Hepatocyte (in vitro differentiated cells): ENCODE results near the gene ZPBP2. TPM values are rescaled to one million over a fixed set of nuclear protein-coding genes. Genes with fewer than 3 reads are reported as not detected.

Source experiments
- DNase-seq: peaks from one replicate; pipeline ENCODE4 v3.0.0-alpha.2; 2016; ENCODE audit warnings: low spot score
- H2AFZ ChIP-seq: fragments of 200-600 bp; sonication (generic); 2 replicates; pipeline ENCODE4 v1.6.0; 2016; ENCODE audit warnings: antibody characterized with exemption, mild to moderate bottlenecking
- H3K27ac ChIP-seq: fragments of 200-600 bp; sonication (generic); 2 replicates; pipeline ENCODE4 v1.5.1; 2016; ENCODE audit warnings: mild to moderate bottlenecking
- H3K27me3 ChIP-seq: fragments of 200-600 bp; sonication (generic); 2 replicates; pipeline ENCODE4 v1.6.1; 2016
- H3K36me3 ChIP-seq: fragments of 200-600 bp; sonication (generic); replicated peaks from 2 replicates; pipeline ENCODE4 v1.5.1; 2016; ENCODE audit warnings: low read depth; ENCODE audit not compliant: insufficient read depth
- H3K4me1 ChIP-seq: fragments of 200-600 bp; sonication (generic); 2 replicates; pipeline ENCODE4 v1.5.1; 2016; ENCODE audit warnings: mild to moderate bottlenecking, moderate library complexity; ENCODE audit not compliant: insufficient read depth
- H3K4me2 ChIP-seq: fragments of 200-600 bp; sonication (generic); 2 replicates; pipeline ENCODE4 v1.6.0; 2016
- H3K4me3 ChIP-seq: fragments of 200-600 bp; sonication (generic); 2 replicates; pipeline ENCODE4 v1.5.1; 2016; ENCODE audit warnings: mild to moderate bottlenecking
- H3K79me2 ChIP-seq: fragments of 200-600 bp; sonication (generic); 2 replicates; pipeline ENCODE4 v1.6.0; 2017; ENCODE audit warnings: mild to moderate bottlenecking
- H3K9me2 ChIP-seq: fragments of 200-600 bp; sonication (generic); replicated peaks from 2 replicates; pipeline ENCODE4 v1.6.0; 2017; ENCODE audit warnings: mild to moderate bottlenecking; ENCODE audit not compliant: insufficient read depth
- H3K9me3 ChIP-seq: fragments of 200-600 bp; sonication (generic); 2 replicates; pipeline ENCODE4 v1.5.1; 2016; ENCODE audit warnings: low read depth, mild to moderate bottlenecking
- H4K20me1 ChIP-seq: fragments of 200-600 bp; sonication (generic); 2 replicates; pipeline ENCODE4 v1.6.0; 2016; ENCODE audit warnings: mild to moderate bottlenecking; ENCODE audit not compliant: insufficient read depth, poor library complexity, severe bottlenecking
- EZH2 ChIP-seq: fragments of 200-600 bp; sonication (generic); IDR thresholded peaks from 2 replicates; pipeline ENCODE4 v1.6.1; 2016; ENCODE audit warnings: antibody characterized with exemption, mild to moderate bottlenecking, borderline replicate concordance
- EZH2phosphoT487 ChIP-seq: fragments of 200-600 bp; sonication (generic); IDR thresholded peaks from one replicate; pipeline ENCODE4 v1.6.1; 2018; ENCODE audit warnings: antibody characterized with exemption, mild to moderate bottlenecking, low read depth, moderate library complexity; ENCODE audit not compliant: unreplicated experiment, severe bottlenecking
- WGBS: methylation state at CpG from one replicate; pipeline ENCODE4 v1.1.6; 2016; ENCODE audit warnings: low lambda C conversion rate; ENCODE audit errors: missing lambda C conversion rate; 5-methylcytosine and 5-hydroxymethylcytosine counted together
- polyA plus RNA-seq: library from polyadenylated mRNA; unstranded; fragments of >200 nt; fragmentation: Nextera tagmentation; extraction: Ambion mirVana; gene quantifications from 2 replicates; pipeline ENCODE4 v1.2.1, GENCODE V29; 2016
- total RNA-seq: library from RNA; depleted of rRNA; stranded (reverse); fragments of >200 nt; gene quantifications from 2 replicates; pipeline ENCODE4 v1.2.3, GENCODE V29; 2014
- TF ChIP-seq, protein P1 (sequence below): fragments of 200-600 bp; sonication (generic); IDR thresholded peaks from 2 replicates; pipeline ENCODE4 v1.5.1; 2016; ENCODE audit warnings: antibody characterized with exemption, mild to moderate bottlenecking; ENCODE audit not compliant: poor library complexity

The ZPBP2 gene
- total and polyA plus RNA-seq, 2 experiments from 2014 or later = not detected

- Histone ChIP-seq H3K4me3 (no peak overlapping the region), H3K27ac (no peak overlapping the region), H3K36me3 (no peaks in the 10 kb centered on the region), H3K4me1 (no peaks in the 10 kb centered on the region), H3K9me3 (no peaks in the 10 kb centered on the region), H3K9me2 (no peaks in the 10 kb centered on the region), H3K4me2 (no peak overlapping the region), H4K20me1 (no peaks in the 10 kb centered on the region), H2AFZ (no peak overlapping the region), H3K27me3 (no peaks in the 10 kb centered on the region), H3K79me2 (no peaks in the 10 kb centered on the region)
- 93% methylated on average over 2 of the region's 2 CpGs for WGBS
- TF ChIP-seq EZH2phosphoT487 (no peak), EZH2 (no peak)
- TF ChIP-seq, protein P1, sequence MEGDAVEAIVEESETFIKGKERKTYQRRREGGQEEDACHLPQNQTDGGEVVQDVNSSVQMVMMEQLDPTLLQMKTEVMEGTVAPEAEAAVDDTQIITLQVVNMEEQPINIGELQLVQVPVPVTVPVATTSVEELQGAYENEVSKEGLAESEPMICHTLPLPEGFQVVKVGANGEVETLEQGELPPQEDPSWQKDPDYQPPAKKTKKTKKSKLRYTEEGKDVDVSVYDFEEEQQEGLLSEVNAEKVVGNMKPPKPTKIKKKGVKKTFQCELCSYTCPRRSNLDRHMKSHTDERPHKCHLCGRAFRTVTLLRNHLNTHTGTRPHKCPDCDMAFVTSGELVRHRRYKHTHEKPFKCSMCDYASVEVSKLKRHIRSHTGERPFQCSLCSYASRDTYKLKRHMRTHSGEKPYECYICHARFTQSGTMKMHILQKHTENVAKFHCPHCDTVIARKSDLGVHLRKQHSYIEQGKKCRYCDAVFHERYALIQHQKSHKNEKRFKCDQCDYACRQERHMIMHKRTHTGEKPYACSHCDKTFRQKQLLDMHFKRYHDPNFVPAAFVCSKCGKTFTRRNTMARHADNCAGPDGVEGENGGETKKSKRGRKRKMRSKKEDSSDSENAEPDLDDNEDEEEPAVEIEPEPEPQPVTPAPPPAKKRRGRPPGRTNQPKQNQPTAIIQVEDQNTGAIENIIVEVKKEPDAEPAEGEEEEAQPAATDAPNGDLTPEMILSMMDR = no peak
- no peak for DNase-seq
These were observed 47.0 kb upstream of the ZPBP2 start for GRCh38 chr17:39820987-39821386.

DNA sequence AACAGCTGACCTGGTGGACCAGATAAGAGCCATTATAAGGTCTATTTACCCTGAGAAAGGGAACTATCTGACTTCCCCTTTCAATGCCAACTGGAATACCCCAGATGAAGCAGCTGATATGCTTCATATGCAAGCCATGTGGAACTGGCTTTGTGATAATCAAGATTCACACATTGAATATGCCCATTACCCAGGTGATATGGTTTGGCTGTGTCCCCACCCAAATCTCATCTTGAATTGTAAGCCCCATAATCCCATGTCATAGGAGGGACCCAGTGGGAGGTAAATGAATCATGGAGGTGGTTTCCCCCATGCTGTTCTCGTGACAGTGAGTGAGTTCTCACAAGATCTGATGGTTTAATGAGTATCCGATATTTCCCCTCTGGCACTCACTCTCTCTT lies 46.0 kb upstream of the ZPBP2 start:
- H3K27me3 ChIP-seq = no peaks in the 10 kb centered on the region
- TF ChIP-seq EZH2phosphoT487 = no peak
- TF ChIP-seq, protein P1 = no peak
- no peak for TF ChIP-seq EZH2
- no peaks in the 10 kb centered on the region for H4K20me1 ChIP-seq
- DNase-seq = no peak
- no peaks in the 10 kb centered on the region for H3K9me3 ChIP-seq
- H3K4me1 ChIP-seq = no peaks in the 10 kb centered on the region
- H3K4me2 ChIP-seq = no peak overlapping the region
- WGBS = 81% methylated on average over 2 of the region's 2 CpGs
- no peaks in the 10 kb centered on the region for H3K36me3 ChIP-seq
- H3K79me2 ChIP-seq = no peaks in the 10 kb centered on the region
- no peak overlapping the region for H3K27ac ChIP-seq
- H2AFZ ChIP-seq = no peak overlapping the region
- no peaks in the 10 kb centered on the region for H3K9me2 ChIP-seq
- H3K4me3 ChIP-seq = no peak overlapping the region

GRCh38 chr17:39823407-39824054 lies 44.5 kb upstream of the ZPBP2 start:
- H2AFZ ChIP-seq = no peak overlapping the region
- H3K4me2 ChIP-seq = no peak overlapping the region
- H3K4me1 ChIP-seq = no peaks in the 10 kb centered on the region
- no peaks in the 10 kb centered on the region for H3K27me3 ChIP-seq
- no peaks in the 10 kb centered on the region for H3K79me2 ChIP-seq
- TF ChIP-seq, protein P1 = no peak
- no peak for TF ChIP-seq EZH2
- TF ChIP-seq EZH2phosphoT487 = no peak
- WGBS = 97% methylated on average over 5 of the region's 5 CpGs
- H3K36me3 ChIP-seq = no peaks in the 10 kb centered on the region
- DNase-seq = no peak
- H3K9me3 ChIP-seq = no peaks in the 10 kb centered on the region
- no peaks in the 10 kb centered on the region for H3K9me2 ChIP-seq
- no peak overlapping the region for H3K4me3 ChIP-seq
- H4K20me1 ChIP-seq = no peaks in the 10 kb centered on the region
- H3K27ac ChIP-seq = no peak overlapping the region
